HEK293 (cell line): ENCODE results near the gene TRPM7.

ENCODE experiments used
- CTCF ChIA-PET: fragments of 350-600 bp; formaldehyde crosslinking; extraction: SDS; loops from one replicate; lab custom pipeline; 2021; ENCODE audit warnings: antibody characterized with exemption; lab: Yijun Ruan, JAX
- POLR2A ChIA-PET: fragments of 300-600 bp; formaldehyde crosslinking; extraction: SDS; loops from one replicate; lab custom pipeline; 2020; ENCODE audit warnings: antibody characterized with exemption, inconsistent platforms; lab: Yijun Ruan, JAX
- H3K27ac ChIP-seq: fragments of 200-500 bp; sonication (Bioruptor generic); 2 replicates; pipeline ENCODE4 v1.5.1; 2014; ENCODE audit warnings: low read depth, low read length, control low read depth, inconsistent platforms; ENCODE audit errors: extremely low read depth
- H3K36me3 ChIP-seq, 2 experiments: fragments of 200-500 bp in 1 of 2; sonication (Bioruptor generic) in 1 of 2; 1 replicate in 1 of 2; 2 replicates in 1 of 2; pipeline ENCODE4 v1.5.1; 2014 to 2017; ENCODE audit warnings: inconsistent platforms in 2 of 2, low read length in 2 of 2; ENCODE audit not compliant: control insufficient read depth in 2 of 2, insufficient read depth in 1 of 2
- H3K4me1 ChIP-seq: fragments of 200-500 bp; sonication (Bioruptor generic); 2 replicates; pipeline ENCODE4 v1.5.1; 2014; ENCODE audit warnings: mild to moderate bottlenecking, low read length, inconsistent platforms; ENCODE audit not compliant: control insufficient read depth, insufficient read depth
- H3K4me3 ChIP-seq: 2 replicates; pipeline ENCODE4 v1.5.1; 2011; ENCODE audit warnings: low read depth, mild to moderate bottlenecking, control low read depth, low read length, moderate library complexity
- H3K9me3 ChIP-seq: fragments of 200-500 bp; sonication (Bioruptor generic); 2 replicates; pipeline ENCODE4 v1.5.1; 2014; ENCODE audit warnings: low read depth, low read length, inconsistent platforms; ENCODE audit not compliant: control insufficient read depth, insufficient read depth
- AEBP2 ChIP-seq: fragments of 450-650 bp; formaldehyde crosslinking; IDR thresholded peaks from 2 replicates; pipeline ENCODE4 v1.5.1; 2016; ENCODE audit warnings: missing biosample characterization, missing genetic modification characterization, borderline replicate concordance
- BCL11B ChIP-seq: fragments of 450-650 bp; formaldehyde crosslinking; IDR thresholded peaks from 2 replicates; pipeline ENCODE4 v1.5.1; 2016; ENCODE audit warnings: low read depth, missing biosample characterization, missing genetic modification characterization
- MEIS1 ChIP-seq: sonication (generic); formaldehyde crosslinking; IDR thresholded peaks from 2 replicates; pipeline ENCODE4 v1.8.1; 2022; ENCODE audit warnings: missing genetic modification reagents, mild to moderate bottlenecking, borderline replicate concordance
- PRDM4 ChIP-seq: fragments of 450-650 bp; formaldehyde crosslinking; IDR thresholded peaks from 2 replicates; pipeline ENCODE4 v1.5.1; 2017; ENCODE audit warnings: missing biosample characterization, missing genetic modification characterization
- REST ChIP-seq: fragments of 450-650 bp; formaldehyde crosslinking; IDR thresholded peaks from 2 replicates; pipeline ENCODE4 v1.5.1; 2016; ENCODE audit warnings: missing biosample characterization, missing genetic modification characterization
- ZBTB44 ChIP-seq: fragments of 450-650 bp; IDR thresholded peaks from 2 replicates; pipeline ENCODE4 v1.5.1; 2018; ENCODE audit warnings: missing biosample characterization, mild to moderate bottlenecking, missing genetic modification characterization
- ZBTB48 ChIP-seq: fragments of 450-650 bp; formaldehyde crosslinking; IDR thresholded peaks from 2 replicates; pipeline ENCODE4 v1.5.1; 2016; ENCODE audit warnings: missing biosample characterization, missing genetic modification characterization
- ZFHX2 ChIP-seq: fragments of 450-650 bp; formaldehyde crosslinking; conservative IDR thresholded peaks from 2 replicates; pipeline ENCODE4 v1.5.1; 2016; ENCODE audit warnings: missing biosample characterization, missing genetic modification characterization
- ZFP37 ChIP-seq: fragments of 450-650 bp; formaldehyde crosslinking; IDR thresholded peaks from 2 replicates; pipeline ENCODE4 v1.5.1; 2016; ENCODE audit warnings: missing biosample characterization, missing genetic modification characterization
- ZNF138 ChIP-seq: fragments of 450-650 bp; formaldehyde crosslinking; IDR thresholded peaks from 2 replicates; pipeline ENCODE4 v1.5.1; 2016; ENCODE audit warnings: missing biosample characterization, missing genetic modification characterization, borderline replicate concordance
- ZNF140 ChIP-seq: fragments of 450-650 bp; formaldehyde crosslinking; IDR thresholded peaks from 2 replicates; pipeline ENCODE4 v1.5.1; 2016; ENCODE audit warnings: missing biosample characterization, missing genetic modification characterization
- ZNF175 ChIP-seq: fragments of 450-650 bp; formaldehyde crosslinking; IDR thresholded peaks from 2 replicates; pipeline ENCODE4 v1.5.1; 2016; ENCODE audit warnings: missing biosample characterization, missing genetic modification characterization
- ZNF202 ChIP-seq: fragments of 450-650 bp; formaldehyde crosslinking; IDR thresholded peaks from 2 replicates; pipeline ENCODE4 v1.5.1; 2016; ENCODE audit warnings: missing biosample characterization, missing genetic modification characterization, borderline replicate concordance
- ZNF266 ChIP-seq: fragments of 450-650 bp; formaldehyde crosslinking; IDR thresholded peaks from 2 replicates; pipeline ENCODE4 v1.5.1; 2016; ENCODE audit warnings: missing biosample characterization, missing genetic modification characterization, low read depth
- ZNF548 ChIP-seq: fragments of 450-650 bp; formaldehyde crosslinking; IDR thresholded peaks from 2 replicates; pipeline ENCODE4 v1.5.1; 2016; ENCODE audit warnings: missing biosample characterization, missing genetic modification characterization
- ZNF677 ChIP-seq: fragments of 450-650 bp; IDR thresholded peaks from 2 replicates; pipeline ENCODE4 v1.5.0; 2018; ENCODE audit warnings: missing biosample characterization, mild to moderate bottlenecking, missing genetic modification characterization, moderate library complexity
- ZNF707 ChIP-seq: fragments of 450-650 bp; formaldehyde crosslinking; IDR thresholded peaks from 2 replicates; pipeline ENCODE4 v1.5.1; 2016; ENCODE audit warnings: missing biosample characterization, missing genetic modification characterization
- ZSCAN5A ChIP-seq: fragments of 450-650 bp; formaldehyde crosslinking; IDR thresholded peaks from 2 replicates; pipeline ENCODE4 v1.5.1; 2016; ENCODE audit warnings: missing biosample characterization, missing genetic modification characterization

The TRPM7 gene

GRCh38 chr15:50552238-50552637 lies 134.4 kb downstream of the TRPM7 start:
- H3K4me3 ChIP-seq = no peak overlapping the region
- no peaks in the 10 kb centered on the region for H3K4me1 ChIP-seq
- ChIA-PET POLR2A (no interaction called here), CTCF (no interaction called here)
- TF ChIP-seq ZSCAN5A (tag by site-specific recombination) (no peak), ZNF202 (tag by site-specific recombination) (no peak), ZNF140 (tag by site-specific recombination) (no peak), ZFP37 (tag by site-specific recombination) (no peak), ZFHX2 (no peak), ZBTB44 (tag by site-specific recombination) (no peak), ZNF677 (tag by site-specific recombination) (no peak), PRDM4 (tag by site-specific recombination) (no peak), ZNF138 (tag by site-specific recombination) (no peak), MEIS1 (CRISPR knock-in tag) (no peak), REST (tag by site-specific recombination) (no peak), ZBTB48 (tag by site-specific recombination) (no peak), ZNF707 (no peak), BCL11B (tag by site-specific recombination) (no peak), ZNF548 (tag by site-specific recombination) (no peak), AEBP2 (tag by site-specific recombination) (no peak), ZNF175 (tag by site-specific recombination) (no peak), ZNF266 (tag by site-specific recombination) (no peak)
- H3K27ac ChIP-seq = no peak overlapping the region
- no peaks in the 10 kb centered on the region for H3K9me3 ChIP-seq
- no peaks in the 10 kb centered on the region for H3K36me3 ChIP-seq
